ENCODE data around the gene ATRN. TPM values are rescaled to one million over a fixed set of nuclear protein-coding genes. Genes with fewer than 3 reads are reported as not detected.

The ATRN gene
- total and polyA plus RNA-seq, 2 experiments from 2014 or later, result 14.7 to 71.1 TPM

DNA sequence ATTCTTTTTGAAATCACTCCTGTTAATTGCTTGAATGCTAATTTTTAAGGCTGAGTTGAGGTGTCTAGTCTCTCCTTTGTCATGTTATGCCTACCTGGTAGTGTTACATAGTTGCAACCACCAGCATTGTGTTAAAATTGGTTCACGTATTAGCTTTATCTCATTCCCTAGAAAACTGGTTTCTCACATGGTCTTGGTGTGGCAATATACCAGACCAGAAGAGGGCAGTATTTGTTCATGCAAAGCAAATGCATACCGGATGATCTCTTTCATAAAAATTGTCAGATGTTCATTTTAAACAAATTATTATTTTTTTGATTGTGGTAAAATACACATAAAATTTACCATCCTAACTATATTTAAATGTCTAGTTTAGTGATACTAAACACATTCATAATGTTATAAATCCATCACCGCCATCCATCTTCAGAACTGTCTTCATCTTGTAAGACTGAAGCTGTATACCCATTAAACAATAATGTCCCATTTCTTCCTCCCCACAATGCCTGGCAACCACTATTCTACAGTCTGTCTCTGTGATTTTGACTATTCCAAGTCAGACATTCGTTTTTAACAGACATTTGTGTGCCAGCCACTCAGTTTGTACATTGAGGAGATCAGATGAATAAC, 92.8 kb downstream of the ATRN start:
- H3K79me2 ChIP-seq, result no peaks in the 10 kb centered on the region
- no peaks in the 10 kb centered on the region for H3K36me3 ChIP-seq (replicated peaks; ENCODE audit: insufficient read depth, low read depth)
- TF ChIP-seq EZH2phosphoT487 (IDR thresholded peaks at IDR 0.05; ENCODE audit: low read depth, severe bottlenecking, unreplicated experiment), result no peak
- no peak for TF ChIP-seq EZH2 (IDR thresholded peaks at IDR 0.05; ENCODE audit: borderline replicate concordance)
- TF ChIP-seq, protein P1, sequence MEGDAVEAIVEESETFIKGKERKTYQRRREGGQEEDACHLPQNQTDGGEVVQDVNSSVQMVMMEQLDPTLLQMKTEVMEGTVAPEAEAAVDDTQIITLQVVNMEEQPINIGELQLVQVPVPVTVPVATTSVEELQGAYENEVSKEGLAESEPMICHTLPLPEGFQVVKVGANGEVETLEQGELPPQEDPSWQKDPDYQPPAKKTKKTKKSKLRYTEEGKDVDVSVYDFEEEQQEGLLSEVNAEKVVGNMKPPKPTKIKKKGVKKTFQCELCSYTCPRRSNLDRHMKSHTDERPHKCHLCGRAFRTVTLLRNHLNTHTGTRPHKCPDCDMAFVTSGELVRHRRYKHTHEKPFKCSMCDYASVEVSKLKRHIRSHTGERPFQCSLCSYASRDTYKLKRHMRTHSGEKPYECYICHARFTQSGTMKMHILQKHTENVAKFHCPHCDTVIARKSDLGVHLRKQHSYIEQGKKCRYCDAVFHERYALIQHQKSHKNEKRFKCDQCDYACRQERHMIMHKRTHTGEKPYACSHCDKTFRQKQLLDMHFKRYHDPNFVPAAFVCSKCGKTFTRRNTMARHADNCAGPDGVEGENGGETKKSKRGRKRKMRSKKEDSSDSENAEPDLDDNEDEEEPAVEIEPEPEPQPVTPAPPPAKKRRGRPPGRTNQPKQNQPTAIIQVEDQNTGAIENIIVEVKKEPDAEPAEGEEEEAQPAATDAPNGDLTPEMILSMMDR (IDR thresholded peaks at IDR 0.05; ENCODE audit: poor library complexity), result peak; percentile 74
- DNase-seq (ENCODE audit: low spot score), result peak; percentile 66
- H2AFZ ChIP-seq, result no peak overlapping the region
- no peaks in the 10 kb centered on the region for H3K9me2 ChIP-seq (replicated peaks; ENCODE audit: insufficient read depth)
- WGBS (ENCODE audit: low lambda C conversion rate, missing lambda C conversion rate), result 62% methylated on average over 4 of the region's 4 CpGs
- no peaks in the 10 kb centered on the region for H4K20me1 ChIP-seq (ENCODE audit: insufficient read depth, poor library complexity, severe bottlenecking)
- no peaks in the 10 kb centered on the region for H3K9me3 ChIP-seq (ENCODE audit: low read depth)
- no peak overlapping the region for H3K4me3 ChIP-seq
- no peaks in the 10 kb centered on the region for H3K4me1 ChIP-seq (ENCODE audit: insufficient read depth)
- no peaks in the 10 kb centered on the region for H3K27me3 ChIP-seq
- H3K4me2 ChIP-seq, result no peak overlapping the region
- no peak overlapping the region for H3K27ac ChIP-seq

DNA sequence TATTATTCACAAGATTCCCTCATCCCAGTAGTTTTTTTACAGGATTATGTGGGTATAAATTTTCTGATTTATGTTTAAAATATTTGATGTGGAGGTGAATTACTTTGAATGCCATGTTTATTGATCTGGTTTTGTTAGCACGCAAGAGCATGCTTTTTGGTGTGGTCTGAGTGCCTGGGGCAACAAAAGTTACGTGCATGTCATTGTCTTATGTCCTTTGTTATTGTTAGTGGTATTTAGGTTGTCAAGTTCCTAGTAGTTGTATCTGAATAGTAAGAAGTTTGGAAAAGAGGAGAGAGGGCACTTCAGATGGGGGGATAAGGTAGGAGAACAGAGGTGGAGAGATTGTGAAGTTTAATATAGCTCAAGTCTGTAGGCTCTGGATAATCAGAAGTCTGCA, 95.0 kb downstream of the ATRN start:
- Histone ChIP-seq H3K27me3 (no peaks in the 10 kb centered on the region), H3K9me3 (ENCODE audit: low read depth) (no peaks in the 10 kb centered on the region), H3K36me3 (replicated peaks; ENCODE audit: insufficient read depth, low read depth) (no peaks in the 10 kb centered on the region), H4K20me1 (ENCODE audit: insufficient read depth, poor library complexity, severe bottlenecking) (no peaks in the 10 kb centered on the region), H3K4me2 (no peak overlapping the region), H3K4me3 (no peak overlapping the region), H3K27ac (no peak overlapping the region), H3K9me2 (replicated peaks; ENCODE audit: insufficient read depth) (no peaks in the 10 kb centered on the region), H3K79me2 (no peaks in the 10 kb centered on the region), H2AFZ (no peak overlapping the region), H3K4me1 (ENCODE audit: insufficient read depth) (peaks cover 5% of the 10 kb centered on the region)
- TF ChIP-seq EZH2phosphoT487 (IDR thresholded peaks at IDR 0.05; ENCODE audit: low read depth, severe bottlenecking, unreplicated experiment), result no peak
- TF ChIP-seq, protein P1 (IDR thresholded peaks at IDR 0.05; ENCODE audit: poor library complexity), result no peak
- TF ChIP-seq EZH2 (IDR thresholded peaks at IDR 0.05; ENCODE audit: borderline replicate concordance), result no peak
- WGBS (ENCODE audit: low lambda C conversion rate, missing lambda C conversion rate), result 70% methylated on average over 2 of the region's 2 CpGs
- no peak for DNase-seq (ENCODE audit: low spot score)

DNA sequence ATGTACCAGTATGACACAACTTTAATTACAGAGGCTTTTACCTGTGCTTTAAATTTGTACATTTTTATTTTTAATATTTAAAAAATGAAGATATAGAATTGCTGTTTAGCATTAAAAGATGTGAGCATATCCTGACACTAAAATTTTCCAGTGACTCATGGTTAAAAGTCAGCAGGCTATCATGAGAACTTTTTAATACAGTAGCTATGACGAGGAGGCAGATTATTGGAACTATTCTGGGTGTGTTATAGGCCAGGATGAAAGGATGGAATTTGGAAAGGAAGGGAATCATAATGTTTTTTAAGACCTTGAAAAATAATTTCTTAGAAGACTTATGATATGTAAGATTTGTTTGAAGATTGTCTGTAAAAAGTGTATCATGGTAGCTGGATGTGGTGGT, 101.3 kb downstream of the ATRN start:
- no peak for DNase-seq (ENCODE audit: low spot score)
- no peaks in the 10 kb centered on the region for H3K27me3 ChIP-seq
- no peak overlapping the region for H3K4me2 ChIP-seq
- H3K36me3 ChIP-seq (replicated peaks; ENCODE audit: insufficient read depth, low read depth), result no peaks in the 10 kb centered on the region
- WGBS (ENCODE audit: low lambda C conversion rate, missing lambda C conversion rate), result 93% methylated on average over 1 of the region's 1 CpG
- H3K4me1 ChIP-seq (ENCODE audit: insufficient read depth), result peaks cover 5% of the 10 kb centered on the region
- no peaks in the 10 kb centered on the region for H4K20me1 ChIP-seq (ENCODE audit: insufficient read depth, poor library complexity, severe bottlenecking)
- no peak overlapping the region for H3K4me3 ChIP-seq
- no peaks in the 10 kb centered on the region for H3K9me3 ChIP-seq (ENCODE audit: low read depth)
- H3K27ac ChIP-seq, result no peak overlapping the region
- no peak overlapping the region for H2AFZ ChIP-seq
- H3K79me2 ChIP-seq, result peaks cover 3% of the 10 kb centered on the region
- TF ChIP-seq, protein P1 (IDR thresholded peaks at IDR 0.05; ENCODE audit: poor library complexity), result no peak
- TF ChIP-seq EZH2 (IDR thresholded peaks at IDR 0.05; ENCODE audit: borderline replicate concordance) (no peak), EZH2phosphoT487 (IDR thresholded peaks at IDR 0.05; ENCODE audit: low read depth, severe bottlenecking, unreplicated experiment) (no peak)
- H3K9me2 ChIP-seq (replicated peaks; ENCODE audit: insufficient read depth), result no peaks in the 10 kb centered on the region

Data from hepatocyte (in vitro differentiated cells).